Measurements from ENCODE around the gene CTCFL. TPM values are rescaled to one million over a fixed set of nuclear protein-coding genes. Genes with fewer than 3 reads are reported as not detected.

CTCFL gene
- total RNA-seq, 4 donors from 2014 or later, result not detected

- intact Hi-C loops (cut with DNase I; ENCODE audit: low total_unique reads), result no loop called here
- TF ChIP-seq, protein P1, sequence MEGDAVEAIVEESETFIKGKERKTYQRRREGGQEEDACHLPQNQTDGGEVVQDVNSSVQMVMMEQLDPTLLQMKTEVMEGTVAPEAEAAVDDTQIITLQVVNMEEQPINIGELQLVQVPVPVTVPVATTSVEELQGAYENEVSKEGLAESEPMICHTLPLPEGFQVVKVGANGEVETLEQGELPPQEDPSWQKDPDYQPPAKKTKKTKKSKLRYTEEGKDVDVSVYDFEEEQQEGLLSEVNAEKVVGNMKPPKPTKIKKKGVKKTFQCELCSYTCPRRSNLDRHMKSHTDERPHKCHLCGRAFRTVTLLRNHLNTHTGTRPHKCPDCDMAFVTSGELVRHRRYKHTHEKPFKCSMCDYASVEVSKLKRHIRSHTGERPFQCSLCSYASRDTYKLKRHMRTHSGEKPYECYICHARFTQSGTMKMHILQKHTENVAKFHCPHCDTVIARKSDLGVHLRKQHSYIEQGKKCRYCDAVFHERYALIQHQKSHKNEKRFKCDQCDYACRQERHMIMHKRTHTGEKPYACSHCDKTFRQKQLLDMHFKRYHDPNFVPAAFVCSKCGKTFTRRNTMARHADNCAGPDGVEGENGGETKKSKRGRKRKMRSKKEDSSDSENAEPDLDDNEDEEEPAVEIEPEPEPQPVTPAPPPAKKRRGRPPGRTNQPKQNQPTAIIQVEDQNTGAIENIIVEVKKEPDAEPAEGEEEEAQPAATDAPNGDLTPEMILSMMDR (IDR thresholded peaks at IDR 0.05), result no peak
- no peak for TF ChIP-seq POLR2A (IDR thresholded peaks at IDR 0.05)
- no peak overlapping the region for H3K4me3 ChIP-seq (ENCODE audit: low read depth, poor library complexity, severe bottlenecking)
- DNase-seq (ENCODE audit: low spot score in 2 of 2), result no peak
- WGBS, 2 donors, result 61 to 72% methylated on average over 19 of the region's 19 CpGs
These were observed 2.0 kb upstream of the CTCFL start for GRCh38 chr20:57526885-57527460.

GRCh38 chr20:57526087-57526884 is 1.3 kb upstream of the CTCFL start:
- TF ChIP-seq, protein P1 (IDR thresholded peaks at IDR 0.05), result no peak
- TF ChIP-seq POLR2A (IDR thresholded peaks at IDR 0.05), result no peak
- 73 to 75% methylated on average over 15 of the region's 17 CpGs for WGBS, 2 donors
- no peak overlapping the region for H3K4me3 ChIP-seq (ENCODE audit: low read depth, poor library complexity, severe bottlenecking)
- intact Hi-C loops (cut with DNase I; ENCODE audit: low total_unique reads), result no loop called here
- DNase-seq (ENCODE audit: low spot score in 2 of 2), result no peak

GRCh38 chr20:57525328-57526086 is 567 bp upstream of the CTCFL start:
- TF ChIP-seq, protein P1 (IDR thresholded peaks at IDR 0.05), result no peak
- TF ChIP-seq POLR2A (IDR thresholded peaks at IDR 0.05), result no peak
- intact Hi-C loops (cut with DNase I; ENCODE audit: low total_unique reads), result no loop called here
- DNase-seq (ENCODE audit: low spot score in 2 of 2), result no peak
- WGBS, 2 donors, result 60 to 75% methylated on average over 6 to 8 of the region's 10 CpGs
- H3K4me3 ChIP-seq (ENCODE audit: low read depth, poor library complexity, severe bottlenecking), result no peak overlapping the region

GRCh38 chr20:57523782-57524181 is 1.2 kb downstream of the CTCFL start:
- no peak for DNase-seq (ENCODE audit: low spot score in 2 of 2)
- TF ChIP-seq POLR2A (IDR thresholded peaks at IDR 0.05), result no peak
- TF ChIP-seq, protein P1 (IDR thresholded peaks at IDR 0.05), result no peak
- 88% methylated on average over 11 of the region's 11 CpGs for WGBS, 2 donors
- intact Hi-C loops (cut with DNase I; ENCODE audit: low total_unique reads), result no loop called here
- no peak overlapping the region for H3K4me3 ChIP-seq (ENCODE audit: low read depth, poor library complexity, severe bottlenecking)

GRCh38 chr20:57522380-57523140 is 2.4 kb downstream of the CTCFL start:
- DNase-seq (ENCODE audit: low spot score in 2 of 2), result no peak
- intact Hi-C loops (cut with DNase I; ENCODE audit: low total_unique reads), result no loop called here
- H3K4me3 ChIP-seq (ENCODE audit: low read depth, poor library complexity, severe bottlenecking), result no peak overlapping the region
- TF ChIP-seq, protein P1 (IDR thresholded peaks at IDR 0.05), result no peak
- no peak for TF ChIP-seq POLR2A (IDR thresholded peaks at IDR 0.05)
- 55 to 61% methylated on average over 5 of the region's 5 CpGs for WGBS, 2 donors

Data from lower leg skin (tissue), 4 donors.